Choroid plexus epithelial cell (primary cell): ENCODE results near the gene GTF3C1.

Source experiments
- DNase-seq: peaks from one replicate; pipeline ENCODE4 v3.0.0-alpha.2; 2010; ENCODE audit warnings: low read depth
- H3K4me3 ChIP-seq: 2 replicates; pipeline ENCODE4 v1.5.1; 2011; ENCODE audit warnings: low read depth, mild to moderate bottlenecking, control low read depth, low read length, moderate library complexity
- TF ChIP-seq, protein P1 (sequence below): conservative IDR thresholded peaks from 2 replicates; pipeline ENCODE4 v1.5.1; 2011; ENCODE audit warnings: low read depth, mild to moderate bottlenecking, control low read depth, inconsistent platforms, low read length, moderate library complexity

GTF3C1 gene

GRCh38 chr16:27465483-27465879 lies 84.2 kb downstream of the GTF3C1 start:
- no peak overlapping the region for H3K4me3 ChIP-seq
- TF ChIP-seq, protein P1, sequence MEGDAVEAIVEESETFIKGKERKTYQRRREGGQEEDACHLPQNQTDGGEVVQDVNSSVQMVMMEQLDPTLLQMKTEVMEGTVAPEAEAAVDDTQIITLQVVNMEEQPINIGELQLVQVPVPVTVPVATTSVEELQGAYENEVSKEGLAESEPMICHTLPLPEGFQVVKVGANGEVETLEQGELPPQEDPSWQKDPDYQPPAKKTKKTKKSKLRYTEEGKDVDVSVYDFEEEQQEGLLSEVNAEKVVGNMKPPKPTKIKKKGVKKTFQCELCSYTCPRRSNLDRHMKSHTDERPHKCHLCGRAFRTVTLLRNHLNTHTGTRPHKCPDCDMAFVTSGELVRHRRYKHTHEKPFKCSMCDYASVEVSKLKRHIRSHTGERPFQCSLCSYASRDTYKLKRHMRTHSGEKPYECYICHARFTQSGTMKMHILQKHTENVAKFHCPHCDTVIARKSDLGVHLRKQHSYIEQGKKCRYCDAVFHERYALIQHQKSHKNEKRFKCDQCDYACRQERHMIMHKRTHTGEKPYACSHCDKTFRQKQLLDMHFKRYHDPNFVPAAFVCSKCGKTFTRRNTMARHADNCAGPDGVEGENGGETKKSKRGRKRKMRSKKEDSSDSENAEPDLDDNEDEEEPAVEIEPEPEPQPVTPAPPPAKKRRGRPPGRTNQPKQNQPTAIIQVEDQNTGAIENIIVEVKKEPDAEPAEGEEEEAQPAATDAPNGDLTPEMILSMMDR: no peak
- DNase-seq: peak; percentile 23

DNA sequence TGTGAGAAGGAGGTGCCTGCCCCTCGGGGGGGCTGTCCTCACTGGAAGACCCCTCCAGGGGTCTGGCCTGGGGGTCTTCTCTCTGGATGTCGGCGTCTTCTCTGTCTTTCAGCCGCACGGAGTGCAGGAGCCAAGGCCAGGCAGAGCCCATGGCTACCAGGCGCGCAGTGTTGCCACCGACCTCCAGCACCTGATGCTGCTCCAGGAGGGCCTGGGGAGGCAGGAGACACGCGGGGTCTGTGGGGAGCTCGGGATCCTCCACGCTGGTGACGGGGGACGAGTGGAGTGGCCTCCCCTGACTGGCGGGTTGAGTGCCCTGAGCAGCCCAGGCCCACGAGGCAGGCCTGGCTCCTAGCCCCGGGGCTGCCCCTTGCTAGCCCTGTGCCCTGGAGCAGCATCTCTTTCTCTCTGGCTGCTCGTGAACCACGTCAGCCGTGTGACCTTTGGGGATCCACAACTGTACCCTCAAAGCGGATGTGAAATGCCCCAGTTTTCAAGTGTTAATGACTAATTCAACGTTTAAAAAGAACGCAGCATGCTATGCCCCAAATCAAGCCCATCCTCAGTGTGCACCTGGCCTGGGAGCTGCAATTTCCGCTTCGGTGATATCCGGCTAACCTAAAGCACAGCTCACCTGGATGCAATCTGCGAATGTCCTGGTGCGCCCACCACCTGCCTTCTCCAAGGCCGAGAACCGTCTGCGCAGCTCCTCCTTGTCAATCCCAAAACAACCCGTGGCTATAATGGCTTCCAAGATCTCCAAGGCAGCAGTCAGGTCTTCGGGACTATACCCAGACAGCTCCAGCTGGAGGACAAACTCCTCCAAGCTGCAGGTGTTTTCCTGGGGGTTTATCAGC lies 84.9 kb downstream of the GTF3C1 start:
- TF ChIP-seq, protein P1: no peak
- DNase-seq: no peak
- H3K4me3 ChIP-seq: no peak overlapping the region

GRCh38 chr16:27463741-27464591 lies 85.7 kb downstream of the GTF3C1 start:
- no peak for DNase-seq
- TF ChIP-seq, protein P1: no peak
- H3K4me3 ChIP-seq: no peak overlapping the region

GRCh38 chr16:27462846-27463682 lies 86.6 kb downstream of the GTF3C1 start:
- no peak for DNase-seq
- TF ChIP-seq, protein P1: no peak
- no peak overlapping the region for H3K4me3 ChIP-seq

DNA sequence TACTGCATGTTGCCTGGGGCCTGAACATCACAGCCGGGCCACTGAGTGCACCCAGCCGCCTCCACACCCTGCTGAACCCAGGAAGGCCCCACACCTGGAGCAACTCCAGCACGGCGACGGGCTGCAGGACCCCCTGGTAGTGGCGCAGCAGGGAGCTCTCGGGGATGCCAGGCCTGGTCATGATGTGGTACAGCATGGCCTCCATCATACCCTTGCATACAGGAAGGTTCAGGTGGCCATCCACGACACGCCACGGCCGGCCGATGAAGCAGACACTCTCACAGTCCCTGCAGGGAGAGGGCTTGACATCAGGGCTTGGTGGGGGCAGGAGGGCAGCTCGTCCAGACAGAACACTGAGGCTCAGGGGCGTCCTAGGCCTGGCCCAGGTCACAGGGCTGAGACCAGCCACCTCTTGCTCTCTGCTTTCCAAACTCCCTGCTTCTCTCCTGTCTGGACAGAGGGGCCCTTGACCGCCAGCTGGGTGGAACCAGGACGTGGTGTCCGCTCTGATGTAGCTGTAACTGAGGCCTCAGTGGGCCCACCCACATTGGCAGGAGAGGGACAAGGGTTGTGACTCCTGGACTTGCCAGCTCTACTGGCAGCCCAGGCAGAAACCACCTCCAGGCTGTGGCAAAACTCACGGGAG lies 87.4 kb downstream of the GTF3C1 start:
- no peak for DNase-seq
- H3K4me3 ChIP-seq: no peak overlapping the region
- TF ChIP-seq, protein P1: no peak

DNA sequence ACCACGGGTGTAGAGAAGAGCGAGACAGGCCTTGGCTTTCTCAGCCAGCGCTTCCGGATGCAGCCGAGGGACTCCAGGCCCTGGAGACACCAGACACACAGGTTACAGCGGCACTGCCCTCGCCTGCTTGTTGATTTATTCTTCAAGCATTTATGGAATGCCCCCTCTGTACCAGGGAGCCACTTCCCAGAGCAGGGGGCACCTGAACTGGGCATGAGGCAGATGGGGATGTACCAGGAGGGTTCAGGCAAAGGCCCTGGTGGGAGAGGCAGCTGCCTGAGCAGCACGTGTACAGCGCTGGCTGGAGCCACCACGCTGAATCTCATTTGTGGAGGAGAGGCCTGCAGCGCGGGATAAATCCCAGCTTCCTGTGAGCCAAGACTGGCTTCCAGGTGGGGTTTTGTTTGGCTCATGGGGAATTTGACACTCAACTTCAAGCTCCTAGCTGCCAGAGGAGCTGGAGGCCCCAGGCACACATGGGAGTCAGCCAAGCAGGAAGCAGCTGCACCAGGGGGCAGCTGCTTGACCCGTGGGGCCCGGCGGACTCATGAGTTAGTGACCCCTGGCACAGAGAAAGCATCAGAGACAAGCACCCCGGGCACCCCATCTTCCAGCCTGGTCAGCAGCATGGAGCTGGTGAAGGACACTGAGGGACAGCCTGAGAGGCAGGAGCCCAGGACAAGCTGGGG lies 88.1 kb downstream of the GTF3C1 start:
- TF ChIP-seq, protein P1: no peak

More for the DNA sequence above, 88.1 kb downstream of the GTF3C1 start:
- peak; percentile 58 for DNase-seq
- no peak overlapping the region for H3K4me3 ChIP-seq
